Measurements from ENCODE around the gene NDE1.

NDE1 gene

DNA sequence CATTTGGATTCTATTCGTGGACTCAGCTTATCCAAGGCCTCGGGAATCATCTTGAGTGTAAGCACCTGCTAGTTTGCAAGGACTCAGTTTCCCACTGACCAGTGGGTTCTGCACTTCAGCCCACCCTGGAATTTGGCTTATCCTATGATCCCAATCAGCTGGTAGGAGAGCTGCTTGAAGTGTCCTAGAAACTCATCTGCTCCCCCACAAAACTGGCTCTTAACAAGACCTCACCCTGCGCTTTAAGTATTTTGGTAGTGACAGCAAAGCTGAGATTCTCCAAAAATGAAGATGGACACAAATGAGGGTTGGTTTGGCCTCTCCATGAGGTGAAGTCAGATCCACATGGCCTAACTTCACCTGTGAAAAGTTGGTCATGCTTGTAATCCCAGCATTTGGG lies 57.3 kb downstream of the NDE1 start:
- H3K79me2 ChIP-seq (ENCODE audit: insufficient read depth, low read depth): no peaks in the 10 kb centered on the region
- no peak overlapping the region for H2AFZ ChIP-seq (ENCODE audit: low read depth)
- no peaks in the 10 kb centered on the region for H4K20me1 ChIP-seq (ENCODE audit: insufficient read depth)
- TF ChIP-seq, protein P1, sequence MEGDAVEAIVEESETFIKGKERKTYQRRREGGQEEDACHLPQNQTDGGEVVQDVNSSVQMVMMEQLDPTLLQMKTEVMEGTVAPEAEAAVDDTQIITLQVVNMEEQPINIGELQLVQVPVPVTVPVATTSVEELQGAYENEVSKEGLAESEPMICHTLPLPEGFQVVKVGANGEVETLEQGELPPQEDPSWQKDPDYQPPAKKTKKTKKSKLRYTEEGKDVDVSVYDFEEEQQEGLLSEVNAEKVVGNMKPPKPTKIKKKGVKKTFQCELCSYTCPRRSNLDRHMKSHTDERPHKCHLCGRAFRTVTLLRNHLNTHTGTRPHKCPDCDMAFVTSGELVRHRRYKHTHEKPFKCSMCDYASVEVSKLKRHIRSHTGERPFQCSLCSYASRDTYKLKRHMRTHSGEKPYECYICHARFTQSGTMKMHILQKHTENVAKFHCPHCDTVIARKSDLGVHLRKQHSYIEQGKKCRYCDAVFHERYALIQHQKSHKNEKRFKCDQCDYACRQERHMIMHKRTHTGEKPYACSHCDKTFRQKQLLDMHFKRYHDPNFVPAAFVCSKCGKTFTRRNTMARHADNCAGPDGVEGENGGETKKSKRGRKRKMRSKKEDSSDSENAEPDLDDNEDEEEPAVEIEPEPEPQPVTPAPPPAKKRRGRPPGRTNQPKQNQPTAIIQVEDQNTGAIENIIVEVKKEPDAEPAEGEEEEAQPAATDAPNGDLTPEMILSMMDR (conservative IDR thresholded peaks at IDR 0.05; ENCODE audit: low read depth, low read length): no peak
- no peaks in the 10 kb centered on the region for H3K36me3 ChIP-seq (ENCODE audit: insufficient read depth)
- H3K27me3 ChIP-seq (ENCODE audit: insufficient read depth, low read depth): no peaks in the 10 kb centered on the region
- no peak overlapping the region for H3K9ac ChIP-seq
- H3K4me3 ChIP-seq (IDR thresholded peaks at IDR 0.05; ENCODE audit: insufficient read depth, low read depth, low read length): no peak overlapping the region
- H3K4me1 ChIP-seq (ENCODE audit: low read depth, poor library complexity, severe bottlenecking): no peaks in the 10 kb centered on the region
- no peak overlapping the region for H3K27ac ChIP-seq
- H3K4me2 ChIP-seq: no peak overlapping the region

DNA sequence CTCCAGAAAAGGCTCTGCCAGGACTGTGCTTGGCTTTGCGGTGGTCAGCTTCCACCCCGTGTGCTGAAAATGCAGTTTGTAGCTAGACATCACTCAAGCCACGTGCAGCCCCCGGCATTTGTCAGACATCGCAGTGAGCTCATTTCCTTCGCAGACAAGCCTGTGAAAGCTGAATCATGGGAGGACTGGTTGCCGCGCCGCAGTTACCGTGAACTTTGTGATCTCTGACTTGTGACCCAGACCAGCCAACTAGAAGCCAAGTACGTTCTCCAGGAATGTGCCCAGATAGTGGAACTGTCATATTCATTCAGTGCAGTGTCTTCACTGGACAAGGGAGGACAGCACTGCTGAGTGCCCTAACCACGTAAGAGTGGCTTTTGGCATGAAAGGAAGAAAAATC lies 58.1 kb downstream of the NDE1 start:
- no peak overlapping the region for H3K4me2 ChIP-seq
- H3K36me3 ChIP-seq (ENCODE audit: insufficient read depth): no peaks in the 10 kb centered on the region
- no peaks in the 10 kb centered on the region for H4K20me1 ChIP-seq (ENCODE audit: insufficient read depth)
- TF ChIP-seq, protein P1 (conservative IDR thresholded peaks at IDR 0.05; ENCODE audit: low read depth, low read length): no peak
- no peak overlapping the region for H2AFZ ChIP-seq (ENCODE audit: low read depth)
- no peaks in the 10 kb centered on the region for H3K27me3 ChIP-seq (ENCODE audit: insufficient read depth, low read depth)
- H3K9ac ChIP-seq: no peak overlapping the region
- H3K4me1 ChIP-seq (ENCODE audit: low read depth, poor library complexity, severe bottlenecking): no peaks in the 10 kb centered on the region
- H3K4me3 ChIP-seq (IDR thresholded peaks at IDR 0.05; ENCODE audit: insufficient read depth, low read depth, low read length): no peak overlapping the region
- no peaks in the 10 kb centered on the region for H3K79me2 ChIP-seq (ENCODE audit: insufficient read depth, low read depth)
- no peak overlapping the region for H3K27ac ChIP-seq

DNA sequence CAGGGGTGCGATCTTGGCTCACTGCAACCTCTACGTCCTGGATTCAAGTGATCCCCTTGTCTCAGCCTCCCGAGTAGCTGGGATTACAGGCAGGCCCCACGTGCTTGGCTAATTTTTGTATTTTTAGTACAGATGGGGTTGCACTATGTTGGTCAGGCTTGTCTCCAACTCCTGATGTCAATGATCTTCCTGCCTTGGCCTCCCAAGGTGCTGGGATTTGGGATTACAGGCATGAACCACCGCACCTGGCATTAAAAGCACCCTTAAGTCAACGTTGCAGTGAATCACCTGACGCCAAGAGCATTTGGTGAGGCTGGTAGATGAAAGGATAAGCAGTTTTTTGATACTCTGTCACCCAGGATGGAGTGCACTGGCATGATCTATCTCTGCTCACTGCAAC lies 59.0 kb downstream of the NDE1 start:
- no peak overlapping the region for H3K9ac ChIP-seq
- H4K20me1 ChIP-seq (ENCODE audit: insufficient read depth): no peaks in the 10 kb centered on the region
- H3K36me3 ChIP-seq (ENCODE audit: insufficient read depth): no peaks in the 10 kb centered on the region
- no peak overlapping the region for H3K27ac ChIP-seq
- TF ChIP-seq, protein P1 (conservative IDR thresholded peaks at IDR 0.05; ENCODE audit: low read depth, low read length): no peak
- H3K4me1 ChIP-seq (ENCODE audit: low read depth, poor library complexity, severe bottlenecking): no peaks in the 10 kb centered on the region
- no peak overlapping the region for H3K4me2 ChIP-seq
- no peaks in the 10 kb centered on the region for H3K79me2 ChIP-seq (ENCODE audit: insufficient read depth, low read depth)
- H3K4me3 ChIP-seq (IDR thresholded peaks at IDR 0.05; ENCODE audit: insufficient read depth, low read depth, low read length): no peak overlapping the region
- no peak overlapping the region for H2AFZ ChIP-seq (ENCODE audit: low read depth)
- H3K27me3 ChIP-seq (ENCODE audit: insufficient read depth, low read depth): no peaks in the 10 kb centered on the region

DNA sequence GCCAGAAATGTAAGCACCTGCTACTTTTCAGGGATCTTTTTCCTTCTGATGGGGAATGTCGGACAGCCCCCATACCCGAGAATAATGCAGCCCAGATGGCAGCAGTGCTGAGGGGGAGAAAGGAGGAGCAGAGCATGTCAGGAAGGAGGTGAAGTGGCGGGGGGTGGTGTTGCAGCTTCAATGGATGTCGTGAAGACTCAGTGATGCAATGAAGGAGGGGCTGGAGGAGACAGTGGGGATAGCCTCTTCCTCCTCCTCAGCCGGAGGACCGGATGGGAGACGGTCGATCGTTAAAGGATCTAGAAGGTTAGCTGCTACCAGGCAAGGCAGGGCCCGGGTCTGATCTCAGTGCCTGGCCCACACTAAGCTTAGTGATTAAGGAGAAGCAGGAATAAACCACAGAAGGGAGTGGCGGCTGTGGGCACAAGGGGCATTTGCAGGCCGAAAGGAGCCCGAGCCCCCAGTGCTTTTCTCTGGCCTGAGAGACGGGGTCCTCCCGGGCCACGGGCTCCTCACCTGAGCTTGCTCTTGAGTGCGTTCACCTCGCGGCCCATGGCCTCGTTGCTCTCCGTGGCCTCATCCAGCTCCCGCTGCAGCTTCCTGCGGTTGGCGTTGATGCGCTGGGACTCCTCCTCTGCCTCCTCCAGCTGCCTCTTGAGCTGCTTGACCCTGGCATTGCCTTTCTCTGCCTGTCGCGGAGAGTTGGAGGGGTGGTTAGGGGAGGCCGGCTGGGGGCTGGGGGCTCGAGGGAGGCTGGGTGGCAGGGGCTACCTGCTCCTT lies 64.5 kb downstream of the NDE1 start:
- Histone ChIP-seq H3K27ac (no peak overlapping the region), H3K4me3 (IDR thresholded peaks at IDR 0.05; ENCODE audit: insufficient read depth, low read depth, low read length) (no peak overlapping the region), H2AFZ (ENCODE audit: low read depth) (no peak overlapping the region), H3K4me2 (no peak overlapping the region), H3K4me1 (ENCODE audit: low read depth, poor library complexity, severe bottlenecking) (no peaks in the 10 kb centered on the region), H3K36me3 (ENCODE audit: insufficient read depth) (no peaks in the 10 kb centered on the region), H3K27me3 (ENCODE audit: insufficient read depth, low read depth) (no peaks in the 10 kb centered on the region), H3K9ac (no peak overlapping the region), H4K20me1 (ENCODE audit: insufficient read depth) (no peaks in the 10 kb centered on the region), H3K79me2 (ENCODE audit: insufficient read depth, low read depth) (no peaks in the 10 kb centered on the region)
- TF ChIP-seq, protein P1 (conservative IDR thresholded peaks at IDR 0.05; ENCODE audit: low read depth, low read length): no peak
